ENCODE data around the gene OR51A7.

GRCh38 chr11:4926608-4927007, 23.0 kb downstream of the OR51A7 start:
- no peak for TF ChIP-seq POLR2A (IDR thresholded peaks at IDR 0.05; ENCODE audit: low read depth, low read length)
- TF ChIP-seq POLR2AphosphoS5 (IDR thresholded peaks at IDR 0.05; ENCODE audit: low read depth, low read length) = no peak
- no peak for TF ChIP-seq TAF1 (IDR thresholded peaks at IDR 0.05; ENCODE audit: borderline replicate concordance, low read depth, low read length)
